GM15510 (cell line): ENCODE measurements around the gene ATP4A.

Source experiments
- POLR2A ChIP-seq: IDR thresholded peaks from 3 replicates; pipeline ENCODE4 v1.6.1; 2011; ENCODE audit warnings: borderline replicate concordance; ENCODE audit not compliant: insufficient read length; ENCODE audit errors: extremely low read depth

ATP4A gene

DNA sequence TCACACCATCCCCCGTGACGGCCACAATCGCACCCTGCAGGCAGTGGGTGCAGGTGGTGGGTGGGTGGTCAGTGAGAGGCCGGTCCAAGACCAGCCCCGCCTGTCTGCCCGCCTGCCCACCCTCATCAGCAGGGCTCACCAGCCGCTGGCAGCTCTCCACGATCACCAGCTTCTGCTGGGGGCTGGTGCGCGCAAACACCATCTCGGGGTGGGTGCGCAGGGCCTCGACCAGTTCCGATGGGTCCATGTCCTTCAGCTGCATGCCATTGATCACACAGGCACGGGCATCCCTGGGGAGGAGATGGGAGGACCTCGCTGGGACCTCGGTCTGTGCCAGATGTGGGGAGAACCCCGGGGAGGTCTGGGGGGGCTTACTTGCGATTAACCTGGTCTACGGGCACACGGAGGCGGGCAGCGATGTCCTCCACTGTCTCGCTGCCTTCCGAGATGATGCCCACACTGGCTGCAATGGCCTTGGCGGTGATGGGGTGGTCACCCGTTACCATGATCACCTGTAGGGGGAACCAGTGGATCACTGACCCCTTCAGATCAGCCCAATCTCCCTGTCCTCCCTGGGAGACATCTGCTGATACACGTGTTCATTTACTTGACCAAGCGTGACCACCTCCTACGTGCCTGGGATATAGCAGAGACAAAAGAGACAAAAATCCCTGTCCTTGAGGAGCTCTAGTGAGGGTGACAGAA, 8.0 kb downstream of the ATP4A start:
- TF ChIP-seq POLR2A, result no peak

DNA sequence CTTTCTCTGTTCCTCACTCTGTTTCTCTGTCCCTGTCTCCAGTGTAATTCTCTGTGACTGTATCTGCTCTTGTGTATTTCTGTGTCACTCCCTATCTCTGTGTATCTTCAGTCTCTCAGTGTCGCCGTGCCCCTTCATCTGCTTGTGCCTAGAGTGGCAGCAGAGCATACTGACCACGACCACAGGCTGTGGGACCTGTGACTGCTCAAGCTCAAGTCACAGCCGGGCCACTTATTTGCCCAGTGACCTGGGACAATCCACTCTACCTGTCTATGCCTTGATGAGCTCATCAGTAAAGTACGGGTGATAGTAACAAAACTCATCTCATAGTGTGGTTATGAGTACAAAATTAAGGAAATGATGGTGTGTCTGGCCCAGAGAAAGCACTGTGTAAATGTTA, 9.4 kb downstream of the ATP4A start:
- no peak for TF ChIP-seq POLR2A

DNA sequence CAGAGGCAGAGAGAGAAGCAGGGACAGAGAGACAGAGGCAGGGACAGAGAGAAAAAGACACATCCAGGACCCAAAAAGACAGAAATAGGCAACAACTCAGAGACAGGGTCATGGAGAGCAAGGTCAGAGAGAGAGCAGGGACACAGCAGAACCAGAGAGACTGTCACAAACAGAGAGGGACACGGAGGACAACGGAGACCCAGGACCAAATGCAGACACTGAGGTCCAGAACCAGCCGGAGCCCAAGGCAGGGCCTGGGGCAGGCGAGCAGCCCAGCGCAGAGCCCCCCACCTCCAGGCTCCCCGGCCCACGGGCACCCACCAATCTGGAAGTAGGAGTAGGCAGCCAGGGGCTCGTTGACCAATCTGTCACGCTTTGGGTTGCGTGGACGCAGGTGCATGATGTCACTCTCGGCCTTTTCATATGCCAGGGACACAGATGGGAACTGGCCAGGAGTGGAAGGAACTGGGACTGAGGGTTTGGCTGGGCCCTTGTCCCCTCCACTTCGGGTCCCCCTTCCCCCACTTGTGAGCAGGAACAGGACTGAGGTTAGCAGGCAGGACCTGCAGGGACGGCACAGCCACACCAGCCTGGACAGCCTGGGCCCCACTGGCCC, 10.0 kb downstream of the ATP4A start:
- TF ChIP-seq POLR2A, result no peak

DNA sequence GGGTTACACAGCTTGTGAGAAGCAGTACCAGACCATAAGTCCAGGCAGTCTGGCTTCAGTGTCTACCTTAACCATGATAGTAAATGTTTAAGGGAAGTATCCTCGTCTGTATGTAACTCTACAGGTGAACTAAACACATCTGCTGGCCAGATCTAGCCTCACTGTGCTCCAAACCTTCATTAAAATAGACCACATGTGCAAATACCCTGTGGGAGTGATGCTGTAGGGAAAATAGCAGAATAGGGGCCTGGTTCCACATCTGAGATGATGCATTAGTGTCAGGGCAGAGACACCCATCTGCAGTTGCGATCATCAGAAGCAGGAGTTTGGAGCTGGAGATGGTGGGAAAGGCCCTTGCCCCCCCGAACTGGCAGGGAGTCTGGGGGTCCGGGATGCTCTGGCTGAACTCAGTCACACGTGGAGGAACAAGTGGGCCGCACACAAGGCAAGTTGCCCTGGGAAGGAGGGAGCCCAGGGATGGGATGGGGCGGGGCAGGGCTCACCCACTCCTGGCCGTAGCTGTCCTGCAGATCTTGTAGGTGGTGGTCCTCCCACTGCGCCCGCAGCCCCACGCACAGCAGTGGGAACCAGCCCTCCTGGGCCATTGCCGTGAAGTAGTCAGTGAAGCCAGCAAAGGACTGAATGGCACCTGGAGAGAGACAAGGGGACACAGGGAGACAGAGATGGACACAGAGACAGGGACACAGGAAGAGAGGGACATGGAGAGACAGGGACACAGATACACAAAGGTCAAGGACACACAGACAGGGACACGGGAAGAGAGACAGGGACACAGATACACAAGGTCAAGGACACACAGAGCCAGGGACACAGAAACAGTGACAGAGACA, 10.7 kb downstream of the ATP4A start:
- no peak for TF ChIP-seq POLR2A

DNA sequence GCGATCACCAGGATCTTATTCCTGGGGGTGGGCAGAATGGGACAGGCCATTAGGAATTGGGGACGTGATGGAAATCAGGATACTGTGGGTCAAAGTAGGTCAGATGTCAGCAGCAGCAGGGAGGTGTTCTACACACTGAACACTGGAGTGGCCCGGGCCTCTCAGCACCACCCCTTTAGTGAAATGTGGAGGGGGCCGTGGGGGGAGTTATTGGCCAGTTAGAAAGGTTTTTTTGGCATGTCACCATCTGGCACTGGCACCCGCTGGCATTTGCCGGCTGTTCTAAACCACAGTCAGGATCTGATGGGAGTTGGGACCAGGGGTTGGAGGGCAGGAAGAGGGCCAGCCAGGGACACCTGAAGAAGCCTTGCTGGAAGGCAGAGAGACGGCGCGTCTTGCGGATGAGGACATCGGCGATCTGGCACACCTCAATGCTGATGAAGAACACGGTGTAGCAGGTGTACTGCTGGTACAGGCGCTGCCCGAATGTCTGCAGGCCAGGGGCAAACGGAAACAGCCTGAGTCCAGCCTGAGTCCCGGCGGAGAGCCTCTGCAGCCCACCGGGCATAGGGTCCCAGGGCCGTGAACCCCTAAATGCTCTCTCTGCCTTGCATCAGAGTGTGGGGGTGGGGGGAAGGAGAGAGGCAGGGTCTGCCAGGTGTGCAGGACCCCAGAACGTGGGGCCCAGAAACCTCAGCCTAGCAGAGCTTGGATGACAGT, 12.2 kb downstream of the ATP4A start:
- no peak for TF ChIP-seq POLR2A

DNA sequence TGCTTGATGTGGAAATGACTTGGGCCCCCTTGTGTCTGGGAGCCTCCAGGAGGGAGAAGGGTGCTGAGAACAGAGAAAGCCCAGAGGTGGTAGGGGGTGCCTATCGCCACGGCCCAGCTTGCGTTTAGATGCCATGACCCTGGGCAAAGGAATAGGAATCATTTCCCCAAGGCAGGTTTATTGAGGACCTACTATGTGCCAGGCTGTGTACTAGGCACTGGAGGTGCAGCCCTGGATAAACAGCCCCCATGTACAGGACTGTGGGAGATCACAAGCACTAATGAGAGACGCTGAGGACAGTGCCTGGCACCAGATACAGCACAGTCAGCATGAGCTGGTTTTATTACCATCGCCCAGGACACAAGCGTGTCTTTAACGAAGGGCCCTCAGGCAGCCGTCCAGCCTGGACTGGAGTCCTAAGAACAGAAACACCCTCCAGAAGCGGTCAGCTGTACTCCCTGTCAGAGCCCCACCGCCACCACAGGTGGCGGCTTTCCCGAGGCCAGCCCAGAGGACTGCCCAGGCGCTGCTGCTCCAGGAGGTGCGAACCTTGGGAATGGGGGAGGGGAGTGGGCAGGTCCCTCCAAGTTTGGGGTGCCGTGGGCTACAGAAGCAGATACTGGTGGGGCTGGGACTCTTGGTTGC, 13.5 kb downstream of the ATP4A start:
- TF ChIP-seq POLR2A, result no peak

DNA sequence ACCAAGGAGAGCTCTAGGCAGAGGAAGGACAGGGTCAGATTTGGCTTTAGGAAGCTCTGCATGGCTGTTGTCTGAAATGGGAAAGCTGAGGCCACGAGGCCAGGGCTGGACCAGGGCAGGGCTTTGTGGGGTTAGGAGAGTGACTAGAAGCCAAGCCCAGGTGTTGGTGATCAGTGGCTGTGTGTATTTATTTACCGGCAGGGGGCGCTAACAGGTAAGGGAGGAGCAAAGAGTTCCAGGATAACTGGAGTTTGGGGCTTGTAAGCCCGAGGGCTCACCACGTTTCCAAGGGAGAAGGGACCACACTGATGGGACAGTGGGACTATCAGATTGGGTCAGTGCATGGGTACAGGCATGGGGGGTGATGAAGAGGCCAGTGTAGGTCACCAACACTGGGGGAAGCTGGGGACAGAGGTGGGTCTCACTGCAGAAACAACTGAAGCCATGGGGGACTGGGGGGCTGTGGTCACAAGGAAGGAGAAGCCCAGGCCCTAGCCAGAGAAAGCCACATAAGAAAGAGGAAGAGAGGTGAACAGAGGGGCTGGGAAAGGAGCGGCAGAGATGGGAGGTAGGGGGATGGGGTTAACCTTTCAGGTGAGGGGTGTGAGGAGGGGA, 14.2 kb downstream of the ATP4A start:
- no peak for TF ChIP-seq POLR2A

DNA sequence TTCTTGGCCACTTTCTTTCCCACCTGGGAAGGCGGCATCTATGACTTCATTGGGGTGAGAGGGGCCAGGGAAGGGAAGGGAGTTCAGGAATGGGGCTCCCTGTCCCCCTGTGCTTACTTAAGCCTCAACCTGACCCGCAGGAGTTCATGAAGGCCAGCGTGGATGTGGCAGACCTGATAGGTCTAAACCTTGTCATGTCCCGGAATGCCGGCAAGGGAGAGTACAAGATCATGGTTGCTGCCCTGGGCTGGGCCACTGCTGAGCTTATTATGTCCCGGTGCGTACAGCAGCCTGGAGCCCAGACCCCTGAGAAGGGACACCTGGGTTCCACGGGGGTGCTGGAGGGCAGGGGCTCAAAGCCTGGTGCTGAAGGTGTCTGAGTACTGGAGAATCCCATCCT, 16.9 kb downstream of the ATP4A start:
- no peak for TF ChIP-seq POLR2A

DNA sequence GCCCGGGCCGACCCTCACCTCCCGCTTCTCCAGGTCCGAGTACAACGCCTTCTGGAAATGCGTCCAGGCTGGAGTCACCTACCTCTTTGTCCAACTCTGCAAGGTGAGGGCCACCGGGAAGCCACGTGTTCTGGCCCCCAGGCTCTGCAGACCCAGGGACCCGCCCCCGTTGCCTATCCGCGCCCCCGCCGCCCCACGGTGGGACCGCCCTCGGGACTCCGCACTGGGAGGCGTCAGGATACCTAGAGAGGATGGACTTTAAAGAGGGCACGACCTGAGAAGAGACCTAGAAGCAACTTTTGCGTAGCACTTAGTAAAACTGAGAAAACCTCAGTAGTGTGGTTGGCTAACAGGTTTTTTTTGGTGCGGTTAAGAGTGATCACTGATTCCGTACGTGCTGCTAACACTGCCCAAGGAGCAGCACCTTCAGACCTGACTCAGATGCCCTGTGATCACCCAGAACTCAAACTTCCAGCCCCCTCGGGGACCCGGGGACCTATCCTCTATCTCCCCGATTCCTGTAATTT, 17.5 kb downstream of the ATP4A start:
- no peak for TF ChIP-seq POLR2A

DNA sequence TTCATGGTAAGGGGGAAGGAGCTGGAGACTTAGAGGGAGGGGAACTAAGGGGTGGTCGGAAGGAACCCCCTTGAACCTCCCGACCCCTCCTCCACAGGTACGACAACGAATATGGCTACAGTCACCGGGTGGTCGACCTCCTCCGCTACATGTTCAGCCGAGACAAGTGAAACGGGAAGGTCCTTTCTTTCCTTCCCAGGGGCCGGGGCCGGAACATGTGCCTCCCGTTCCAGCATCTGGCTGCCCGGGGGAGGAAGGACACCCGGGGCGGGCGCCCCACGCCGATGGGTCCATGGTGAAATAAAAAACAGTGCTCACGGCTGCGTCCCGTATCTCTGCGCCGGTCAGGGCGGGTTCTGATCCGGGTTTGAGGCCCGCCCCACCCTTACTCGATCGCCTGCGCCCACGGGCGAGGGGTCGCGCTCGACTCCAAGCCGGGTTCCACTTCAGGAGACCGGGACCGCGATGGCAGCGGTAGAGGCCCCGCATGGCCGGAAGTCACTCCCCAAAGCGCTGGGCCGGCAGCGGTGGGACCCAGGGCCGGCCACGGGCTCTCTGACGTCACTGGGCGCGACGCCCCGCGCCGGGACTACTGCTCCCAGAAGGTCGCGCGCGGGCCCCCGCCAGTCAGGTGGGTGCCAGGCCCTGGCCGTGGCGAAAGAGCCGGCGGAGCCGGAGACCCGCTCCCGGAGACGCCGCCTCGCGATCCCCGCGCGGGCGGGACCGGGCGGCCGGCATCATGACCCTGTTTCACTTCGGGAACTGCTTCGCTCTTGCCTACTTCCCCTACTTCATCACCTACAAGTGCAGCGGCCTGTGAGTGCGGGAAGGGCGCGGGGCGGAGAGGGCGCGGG, 18.2 kb downstream of the ATP4A start, which contains the start of gene TMEM147:
TSS of gene TMEM147 (plus strand) at position 626 of the 854 bp plus-strand sequence. CDS start at position 740, 114 bp downstream.
- peak; percentile 88 for TF ChIP-seq POLR2A

DNA sequence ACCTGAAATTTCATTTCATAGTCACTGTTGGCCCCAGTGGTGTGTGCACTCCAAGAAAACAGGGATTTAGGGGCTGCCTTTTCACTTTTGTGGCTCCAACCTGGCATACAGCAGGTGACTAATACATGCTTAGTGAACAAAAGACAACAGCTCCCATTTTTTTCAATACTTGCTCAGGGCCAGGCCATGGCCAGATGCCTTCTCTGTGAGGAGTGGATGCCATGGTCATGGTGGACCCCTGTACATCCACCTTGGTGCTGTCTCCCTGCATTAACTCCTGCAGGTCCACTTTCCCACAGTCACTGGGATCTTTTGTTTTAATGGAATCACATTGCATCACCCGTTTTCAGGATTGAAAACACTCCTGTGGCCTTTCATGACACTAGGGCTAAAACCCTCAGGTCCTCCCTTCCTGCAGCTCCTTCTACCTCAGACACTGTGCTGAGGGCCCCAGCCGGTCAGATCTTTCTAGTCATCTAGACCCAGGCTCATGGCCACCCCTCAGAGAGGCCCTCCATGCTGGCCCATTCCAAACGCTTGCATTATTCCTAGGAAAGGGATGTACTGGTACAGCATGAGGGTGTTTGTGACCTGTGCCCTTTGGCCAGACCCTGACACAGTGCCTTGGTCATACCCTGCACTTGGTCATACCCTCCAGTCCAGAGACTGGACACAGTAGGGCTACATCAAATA, 19.2 kb downstream of the ATP4A start:
- TF ChIP-seq POLR2A, result no peak

DNA sequence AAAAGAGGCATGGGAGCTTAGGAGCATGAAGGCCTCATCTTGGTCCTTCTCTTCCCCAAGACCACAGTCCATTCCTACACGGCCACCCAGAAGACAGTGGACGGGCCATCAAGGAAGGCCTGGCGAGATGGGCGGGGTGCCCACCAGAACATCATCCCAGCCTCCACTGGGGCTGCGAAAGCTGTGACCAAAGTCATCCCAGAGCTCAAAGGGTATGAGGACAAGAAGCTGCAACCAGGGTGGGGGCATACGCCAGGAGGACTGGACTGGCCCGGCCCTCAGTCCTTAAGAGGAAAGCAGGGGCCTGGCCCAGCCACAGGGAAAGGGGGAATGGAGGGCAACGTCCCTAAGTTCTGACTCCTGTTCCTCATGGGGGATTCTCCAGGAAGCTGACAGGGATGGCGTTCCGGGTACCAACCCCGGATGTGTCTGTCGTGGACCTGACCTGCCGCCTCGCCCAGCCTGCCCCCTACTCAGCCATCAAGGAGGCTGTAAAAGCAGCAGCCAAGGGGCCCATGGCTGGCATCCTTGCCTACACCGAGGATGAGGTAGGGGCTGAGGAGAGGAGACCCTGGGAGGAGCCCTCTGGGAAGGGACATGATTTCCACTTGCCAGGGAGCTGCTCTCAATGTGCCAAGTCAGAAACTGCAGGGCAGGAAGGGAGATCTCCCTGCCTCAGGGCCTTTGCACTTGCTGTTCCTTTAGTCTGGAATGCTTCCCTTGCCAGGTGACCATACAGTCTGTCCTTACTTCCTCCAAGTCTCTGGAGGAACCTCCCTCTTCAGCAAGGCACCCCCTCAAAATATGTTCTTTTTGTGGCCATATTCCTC, 20.0 kb downstream of the ATP4A start:
- TF ChIP-seq POLR2A, result no peak

DNA sequence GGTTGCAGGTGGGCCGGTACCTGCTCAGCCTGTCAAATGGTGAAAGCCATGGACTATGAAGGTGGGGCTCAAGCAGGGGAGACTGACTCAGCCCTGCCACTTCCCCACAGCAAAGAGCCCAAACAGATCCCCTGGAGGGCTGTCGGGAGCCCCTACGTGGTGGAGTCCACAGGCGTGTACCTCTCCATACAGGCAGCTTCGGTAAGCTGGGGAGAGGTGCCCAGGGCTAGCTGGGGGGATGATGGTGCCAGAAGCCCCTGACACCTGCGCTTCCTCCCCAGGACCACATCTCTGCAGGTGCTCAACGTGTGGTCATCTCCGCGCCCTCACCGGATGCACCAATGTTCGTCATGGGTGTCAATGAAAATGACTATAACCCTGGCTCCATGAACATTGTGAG, 21.2 kb downstream of the ATP4A start:
- no peak for TF ChIP-seq POLR2A
